Left lung (tissue), 10 donors: ENCODE measurements around the gene OSBPL2. TPM values are rescaled to one million over a fixed set of nuclear protein-coding genes. Genes with fewer than 3 reads are reported as not detected.

Experiments used
- ATAC-seq: fragments of 200-7000 bp; cut with Tn5 transposase; one replicate; pipeline ENCODE4 v1.9.1; 2020; ENCODE audit warnings: moderate library complexity
- DNase-seq, 4 donors: peaks; one replicate each; pipeline ENCODE4 v3.0.0-alpha.2; 2013 to 2020
- H3K27ac ChIP-seq, 2 donors: fragments of 200-600 bp; sonication (generic) in 1 of 2; one replicate each; pipeline versions ENCODE4 v1.5.0 to v1.8.0; 2020 to 2021
- H3K27me3 ChIP-seq, 2 donors: fragments of 200-600 bp; sonication (generic) in 1 of 2; one replicate each; pipeline versions ENCODE4 v1.5.0 to v1.8.0; 2020 to 2021
- H3K36me3 ChIP-seq, 2 donors: fragments of 200-600 bp; sonication (generic) in 1 of 2; one replicate each; pipeline versions ENCODE4 v1.5.0 to v1.8.0; 2020 to 2021
- H3K4me1 ChIP-seq, 2 donors: fragments of 200-600 bp; one replicate each; pipeline ENCODE4 v1.8.0; 2021
- H3K4me3 ChIP-seq, 2 donors: fragments of 200-600 bp; sonication (generic) in 1 of 2; one replicate each; pipeline versions ENCODE4 v1.5.0 to v1.8.0; 2020 to 2021; ENCODE audit warnings: mild to moderate bottlenecking in 1 of 2
- H3K9me3 ChIP-seq, 2 donors: fragments of 200-600 bp; sonication (generic) in 1 of 2; one replicate each; pipeline versions ENCODE4 v1.5.0 to v1.8.0; 2020 to 2021
- intact Hi-C, 2 donors: fragments of 100-400 bp; cut with DNase I; formaldehyde crosslinking; loops; one replicate each; pipeline versions ENCODE4 v1.11.2 to v1.14.2; 2022
- polyA plus RNA-seq, 6 donors: library from polyadenylated mRNA; unstranded; fragments of 120-200 nt; gene quantifications; one replicate each; pipeline ENCODE4 v1.2.1, GENCODE V29; 2013; ENCODE audit not compliant: insufficient read length in 6 of 6
- total RNA-seq, 2 donors: library from RNA; stranded (reverse); fragmentation: NEBNext Ultra II Directional; extraction: Animal tissue kit (Norgen Biotek cat#: 25700); gene quantifications; one replicate each; pipeline ENCODE4 v1.2.1, GENCODE V29; 2021
- TF ChIP-seq, protein P1 (sequence below), 2 donors: fragments of 200-600 bp; sonication (generic) in 1 of 2; IDR thresholded peaks; one replicate each; pipeline versions ENCODE4 v1.5.0 to v1.8.0; 2021; ENCODE audit warnings: antibody characterized with exemption in 2 of 2
- donor health status: DM: no; HTN: yes; CAD: no.
- donor health status: DM: no; HTN: no; CAD: no.

Gene OSBPL2
- total and polyA plus RNA-seq, 8 donors: 25.6 to 47.3 (median 32.4) TPM

DNA sequence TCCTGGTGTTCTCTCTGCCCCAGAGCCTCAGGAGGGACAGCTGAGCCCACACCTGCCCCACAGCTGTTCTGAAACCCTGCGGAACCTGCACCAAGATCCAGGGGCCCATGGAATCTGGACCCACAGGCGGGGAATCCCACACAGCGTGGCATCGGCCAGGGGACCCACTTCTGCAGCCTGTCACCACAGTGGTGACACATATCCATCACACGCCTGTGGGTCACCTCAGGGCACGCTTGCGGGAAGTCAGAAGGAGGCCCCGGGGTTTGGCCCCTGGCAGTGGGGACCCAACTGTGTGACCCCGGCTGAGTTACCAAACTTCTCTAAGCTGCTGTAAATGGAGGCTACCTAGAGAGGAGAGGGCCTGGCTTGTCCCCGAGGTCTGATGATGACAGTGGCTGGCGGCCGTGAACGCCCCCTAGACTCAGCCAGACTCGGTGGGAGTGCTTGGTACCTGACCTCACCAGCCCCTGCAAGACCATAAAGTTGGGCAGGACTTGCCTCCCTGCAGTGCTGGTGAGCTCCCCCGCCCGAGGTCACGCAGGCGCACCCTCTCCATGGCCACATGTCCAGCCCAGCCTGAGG, 16.0 kb upstream of the OSBPL2 start:
- Histone ChIP-seq H3K27ac (no peak overlapping the region), H3K36me3 (no peaks in the 10 kb centered on the region)
- TF ChIP-seq, protein P1, sequence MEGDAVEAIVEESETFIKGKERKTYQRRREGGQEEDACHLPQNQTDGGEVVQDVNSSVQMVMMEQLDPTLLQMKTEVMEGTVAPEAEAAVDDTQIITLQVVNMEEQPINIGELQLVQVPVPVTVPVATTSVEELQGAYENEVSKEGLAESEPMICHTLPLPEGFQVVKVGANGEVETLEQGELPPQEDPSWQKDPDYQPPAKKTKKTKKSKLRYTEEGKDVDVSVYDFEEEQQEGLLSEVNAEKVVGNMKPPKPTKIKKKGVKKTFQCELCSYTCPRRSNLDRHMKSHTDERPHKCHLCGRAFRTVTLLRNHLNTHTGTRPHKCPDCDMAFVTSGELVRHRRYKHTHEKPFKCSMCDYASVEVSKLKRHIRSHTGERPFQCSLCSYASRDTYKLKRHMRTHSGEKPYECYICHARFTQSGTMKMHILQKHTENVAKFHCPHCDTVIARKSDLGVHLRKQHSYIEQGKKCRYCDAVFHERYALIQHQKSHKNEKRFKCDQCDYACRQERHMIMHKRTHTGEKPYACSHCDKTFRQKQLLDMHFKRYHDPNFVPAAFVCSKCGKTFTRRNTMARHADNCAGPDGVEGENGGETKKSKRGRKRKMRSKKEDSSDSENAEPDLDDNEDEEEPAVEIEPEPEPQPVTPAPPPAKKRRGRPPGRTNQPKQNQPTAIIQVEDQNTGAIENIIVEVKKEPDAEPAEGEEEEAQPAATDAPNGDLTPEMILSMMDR (IDR thresholded peaks at IDR 0.05): no peak

DNA sequence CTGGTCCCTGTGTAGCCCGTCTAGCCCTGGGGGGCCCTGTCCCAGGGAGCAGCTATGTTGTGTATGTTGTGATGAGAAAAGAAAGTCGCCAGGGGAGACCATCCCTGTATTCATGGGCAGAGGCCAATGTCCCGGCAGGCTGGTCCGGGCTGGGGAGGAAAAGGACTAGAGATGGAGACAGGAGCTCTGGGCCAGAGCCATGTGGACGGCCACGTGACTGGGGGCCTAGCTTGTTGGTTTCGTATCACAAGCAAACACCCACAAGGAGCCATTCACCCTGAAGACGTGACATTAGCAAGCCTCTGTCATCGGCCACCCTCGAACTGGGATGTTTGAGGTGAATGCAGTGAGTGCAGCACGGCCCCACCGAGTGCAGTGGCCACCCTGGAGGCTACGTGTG, 15.3 kb upstream of the OSBPL2 start:
- no peaks in the 10 kb centered on the region for H3K36me3 ChIP-seq
- DNase-seq (no peak), ATAC-seq (no peak)
- peaks cover 5 to 11% of the 10 kb centered on the region in 2 donors for H3K4me1 ChIP-seq
- no peak overlapping the region for H3K27ac ChIP-seq
- peaks cover 40 to 99% of the 10 kb centered on the region in 2 donors for H3K27me3 ChIP-seq
- no peak overlapping the region for H3K4me3 ChIP-seq
- TF ChIP-seq, protein P1 (IDR thresholded peaks at IDR 0.05): no peak
- no peaks in the 10 kb centered on the region for H3K9me3 ChIP-seq
- intact Hi-C loops: no loop called here

More for the DNA sequence above, 16.0 kb upstream of the OSBPL2 start:
- ATAC-seq (no peak), DNase-seq (peak in 1 of 4 donors; percentile 67)
- Histone ChIP-seq H3K4me3 (no peak overlapping the region), H3K4me1 (peaks cover 5 to 11% of the 10 kb centered on the region in 2 donors), H3K9me3 (no peaks in the 10 kb centered on the region), H3K27me3 (peaks cover 46 to 99% of the 10 kb centered on the region in 2 donors)
- intact Hi-C loops: no loop called here

DNA sequence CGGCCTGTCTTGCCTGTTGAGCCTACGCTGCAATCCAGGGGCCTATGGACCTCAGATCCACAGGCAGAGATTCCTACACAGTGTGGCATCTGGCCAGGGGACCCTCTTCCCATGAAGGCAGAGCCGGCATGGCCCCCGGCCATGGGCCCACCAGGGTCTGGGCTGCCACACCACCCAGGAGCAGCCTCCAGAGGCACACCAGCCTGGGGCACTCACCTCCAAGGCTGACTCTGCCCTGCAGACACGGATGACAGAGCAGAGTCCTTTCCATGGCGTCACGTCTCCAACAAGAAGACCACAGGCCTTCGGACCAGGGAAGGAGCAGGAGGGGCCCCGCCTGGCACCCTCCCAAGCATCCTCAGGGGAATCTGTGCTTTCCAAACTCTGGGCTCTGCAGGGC, 14.8 kb upstream of the OSBPL2 start:
- intact Hi-C loops: no loop called here
- TF ChIP-seq, protein P1 (IDR thresholded peaks at IDR 0.05): no peak
- DNase-seq (peak in 1 of 4 donors; percentile 43), ATAC-seq (no peak)
- Histone ChIP-seq H3K4me3 (no peak overlapping the region), H3K4me1 (peaks cover 5 to 11% of the 10 kb centered on the region in 2 donors), H3K27ac (no peak overlapping the region), H3K27me3 (peaks cover 34 to 99% of the 10 kb centered on the region in 2 donors), H3K36me3 (no peaks in the 10 kb centered on the region), H3K9me3 (no peaks in the 10 kb centered on the region)

DNA sequence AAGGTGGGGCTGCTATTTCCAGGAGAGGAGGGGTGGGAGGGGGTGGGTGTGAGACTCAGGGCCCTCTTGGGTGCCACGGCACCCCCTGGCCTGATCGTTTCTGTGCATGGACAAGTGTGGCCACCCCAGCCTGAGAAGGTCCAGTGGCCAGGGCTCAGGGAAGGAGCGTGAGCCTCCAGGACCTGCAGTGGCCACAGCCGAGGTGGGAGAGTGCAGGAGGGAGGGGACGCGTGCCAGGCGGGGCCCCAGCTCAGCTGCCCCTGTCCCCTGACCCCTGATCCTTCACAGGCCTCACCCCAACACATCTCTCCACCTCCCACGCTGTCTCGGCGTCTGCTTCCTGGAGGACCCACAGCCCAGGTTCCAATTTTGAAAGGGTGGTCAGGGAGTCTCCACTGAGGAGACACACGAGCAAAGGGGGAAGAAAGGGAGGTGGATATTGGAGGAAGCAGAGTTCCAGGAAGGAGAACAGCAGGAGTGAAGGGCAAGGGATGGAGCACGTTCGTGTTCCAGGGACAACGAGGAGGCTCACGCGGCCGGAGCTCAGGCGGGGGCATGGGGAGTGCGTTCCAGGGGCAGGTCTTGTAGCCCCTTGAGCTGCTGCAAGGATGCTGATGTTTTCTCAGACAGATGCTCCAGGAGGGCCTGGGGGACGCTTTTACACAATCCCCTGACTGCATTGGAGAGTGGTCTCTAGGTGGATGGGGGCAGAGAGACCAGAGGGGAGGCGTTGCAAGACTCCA, 14.0 kb upstream of the OSBPL2 start:
- Histone ChIP-seq H3K4me1 (peaks cover 5 to 10% of the 10 kb centered on the region in 2 donors), H3K9me3 (no peaks in the 10 kb centered on the region), H3K4me3 (no peak overlapping the region), H3K36me3 (no peaks in the 10 kb centered on the region), H3K27ac (no peak overlapping the region), H3K27me3 (peaks cover 27 to 95% of the 10 kb centered on the region in 2 donors)
- intact Hi-C loops: no loop called here
- ATAC-seq (no peak), DNase-seq (peak in 1 of 4 donors; percentile 62)
- TF ChIP-seq, protein P1 (IDR thresholded peaks at IDR 0.05): no peak

DNA sequence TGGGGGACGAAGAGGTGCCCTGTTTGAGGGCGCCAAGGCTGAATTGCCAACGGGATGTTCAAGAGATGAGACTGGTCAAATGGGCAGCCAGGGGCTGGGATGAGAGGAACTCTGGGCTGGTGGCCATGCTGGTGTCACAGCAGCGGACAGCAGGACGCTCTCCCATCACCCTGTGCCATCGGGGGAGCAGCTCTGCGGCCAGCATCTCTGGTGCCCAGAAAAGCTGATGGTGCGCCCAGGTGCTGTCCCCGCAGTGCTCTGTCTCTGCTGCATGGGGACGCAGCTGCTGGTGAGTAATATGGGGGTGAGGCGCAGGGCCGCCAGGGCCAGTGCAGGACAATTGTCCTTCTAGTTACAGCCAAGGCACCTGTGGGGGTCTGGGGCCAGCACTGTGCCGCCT, 13.3 kb upstream of the OSBPL2 start:
- intact Hi-C loops: no loop called here

More for the DNA sequence above, 13.3 kb upstream of the OSBPL2 start:
- TF ChIP-seq, protein P1 (IDR thresholded peaks at IDR 0.05): no peak
- Histone ChIP-seq H3K9me3 (no peaks in the 10 kb centered on the region), H3K27me3 (peaks cover 23 to 87% of the 10 kb centered on the region in 2 donors), H3K4me1 (peaks cover 5% of the 10 kb centered on the region in 2 donors), H3K36me3 (no peaks in the 10 kb centered on the region), H3K4me3 (no peak overlapping the region), H3K27ac (no peak overlapping the region)
- ATAC-seq: no peak
- peak in 1 of 4 donors; percentile 61 for DNase-seq
